Stimulated activated CD8-positive, alpha-beta memory T cell treated with anti-CD3 and anti-CD28 coated beads, Interleukin-12 subunit alpha, Interleukin-12 subunit beta, amount 100 ng/mL, for 4 hours (primary cell): Measurements from ENCODE around the gene PTTG2.
"Not testable (repeated sequence)": the region's sequence is repeated elsewhere in the genome, so short reads cannot be mapped to it uniquely, and the experiment has no call there.

Source experiments
- DNase-seq: peaks from one replicate; pipeline ENCODE4 v3.0.0-alpha.2; 2020; ENCODE audit warnings: low read depth

Gene PTTG2

DNA sequence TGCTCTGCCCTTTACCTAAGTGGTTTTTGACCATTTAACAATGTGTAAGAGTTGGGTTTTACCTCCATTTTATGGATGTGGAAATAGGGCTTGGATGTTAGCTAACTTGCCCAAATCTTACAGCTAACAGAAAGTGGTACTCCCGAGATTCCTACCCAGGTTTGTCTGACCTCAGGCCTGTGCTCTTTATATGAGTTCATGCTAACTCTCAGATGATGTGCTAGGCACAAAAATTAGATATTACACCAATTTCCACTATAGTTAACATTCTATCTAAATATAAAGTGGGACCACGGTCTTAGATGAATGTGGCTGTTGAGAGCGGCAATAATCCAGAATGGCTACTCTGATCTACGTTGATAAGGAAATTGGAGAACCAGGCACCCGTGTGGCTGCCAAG lies at the start of gene PTTG2:
Gene PTTG2, plus strand, starts transcription at position 301 of the 400 bp plus-strand sequence. Its CDS starts 37 bp downstream, at position 338.
- DNase-seq = no peak

DNA sequence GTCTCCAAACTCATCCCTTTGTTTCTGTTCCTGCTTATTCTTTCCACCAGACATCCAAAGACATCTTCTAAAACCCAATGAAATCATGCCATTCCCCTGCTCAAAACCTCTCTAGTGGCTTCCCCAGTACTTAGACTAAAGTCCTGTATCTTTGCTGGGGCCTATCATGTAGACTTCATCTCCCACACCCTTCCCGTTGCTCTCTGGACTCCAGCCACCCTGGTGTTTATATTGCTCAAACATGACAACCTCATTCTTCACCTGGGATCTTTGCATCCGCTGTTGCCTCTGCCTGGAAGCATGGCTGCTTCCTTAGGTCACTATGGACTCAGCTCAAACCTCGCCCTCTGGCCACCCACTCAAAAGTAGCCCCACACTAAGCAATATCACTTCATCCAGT lies 45.7 kb upstream of the PTTG2 start:
- DNase-seq = no peak

GRCh38 chr4:37917388-37917787 lies 42.8 kb upstream of the PTTG2 start:
- DNase-seq = no peak

DNA sequence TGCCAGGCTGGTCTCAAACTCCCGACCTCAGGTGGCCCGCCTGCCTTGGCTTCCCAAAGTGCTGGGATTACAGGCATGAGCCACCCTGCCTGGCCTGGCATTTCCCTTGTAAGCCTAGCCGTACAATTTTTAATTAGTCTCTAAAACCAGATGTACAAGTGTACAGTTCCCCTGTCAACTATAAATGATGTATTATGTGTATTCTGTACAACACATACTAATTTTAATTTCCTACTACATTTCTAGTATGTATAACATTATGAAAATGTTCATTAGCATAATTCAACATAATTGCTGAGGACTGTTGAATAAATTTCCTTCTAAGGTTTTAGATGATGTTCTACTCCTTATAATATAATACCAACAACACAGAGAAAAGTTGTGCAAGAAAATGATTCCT lies 41.5 kb upstream of the PTTG2 start:
- no peak for DNase-seq

DNA sequence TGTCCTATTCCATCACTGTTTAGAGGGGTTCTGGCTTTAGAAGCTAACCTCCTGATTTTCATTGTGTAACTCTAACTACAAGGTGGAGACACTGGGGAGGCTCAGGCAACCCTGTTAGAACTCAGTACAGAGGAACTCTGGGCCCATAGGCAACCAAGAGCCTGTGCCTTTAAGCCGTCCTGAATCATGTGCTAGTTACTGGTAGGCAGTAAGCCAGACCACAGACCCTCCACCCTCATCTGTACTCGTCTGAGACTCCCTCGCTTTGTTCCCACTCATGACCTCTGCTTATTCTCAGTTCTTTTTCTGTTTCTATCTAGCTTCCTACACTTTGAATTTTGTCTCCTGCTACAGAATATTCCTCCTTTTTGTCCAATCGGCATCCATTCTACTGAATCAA lies 37.9 kb upstream of the PTTG2 start:
- DNase-seq = no peak

DNA sequence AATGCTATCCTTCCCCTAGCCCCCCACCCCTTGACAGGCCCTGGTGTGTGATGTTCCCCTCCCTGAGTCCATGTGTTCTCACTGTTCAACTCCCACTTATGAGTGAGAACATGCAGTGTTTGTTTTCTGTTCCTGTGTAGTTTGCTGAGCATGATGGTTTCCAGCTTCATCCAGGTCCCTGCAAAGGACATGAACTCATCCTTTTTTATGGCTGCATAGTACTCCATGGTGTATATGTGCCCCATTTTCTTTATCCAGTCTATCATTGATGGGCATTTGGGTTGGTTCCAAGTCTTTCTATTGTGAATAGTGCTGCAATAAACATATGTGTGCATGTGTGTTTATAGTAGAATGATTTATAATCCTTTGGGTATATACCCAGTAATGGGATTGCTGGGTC lies 37.1 kb upstream of the PTTG2 start:
- DNase-seq = not testable (repeated sequence)

GRCh38 chr4:37924946-37925345 lies 35.3 kb upstream of the PTTG2 start:
- DNase-seq = no peak

DNA sequence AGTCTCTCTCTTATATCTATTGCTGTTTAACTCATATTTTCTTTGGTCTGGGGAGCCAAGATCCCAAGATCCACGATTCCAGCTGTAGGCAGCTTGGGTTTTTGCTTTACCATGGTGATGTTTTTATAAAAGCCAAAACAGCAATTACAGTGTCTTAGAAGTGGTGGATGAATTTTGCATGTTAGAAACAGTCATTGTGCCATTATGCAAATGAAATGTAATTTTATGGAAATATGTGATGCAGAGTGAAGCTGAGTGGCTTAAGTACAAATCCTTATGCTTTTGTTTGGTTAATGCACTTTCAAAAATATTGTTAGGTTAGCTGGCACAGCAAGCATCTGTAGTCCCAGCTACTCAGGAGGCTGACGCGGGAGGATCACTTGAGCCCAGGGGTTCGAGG lies 32.8 kb upstream of the PTTG2 start:
- DNase-seq = no peak

GRCh38 chr4:37928426-37929416 lies 31.5 kb upstream of the PTTG2 start:
- no peak for DNase-seq

DNA sequence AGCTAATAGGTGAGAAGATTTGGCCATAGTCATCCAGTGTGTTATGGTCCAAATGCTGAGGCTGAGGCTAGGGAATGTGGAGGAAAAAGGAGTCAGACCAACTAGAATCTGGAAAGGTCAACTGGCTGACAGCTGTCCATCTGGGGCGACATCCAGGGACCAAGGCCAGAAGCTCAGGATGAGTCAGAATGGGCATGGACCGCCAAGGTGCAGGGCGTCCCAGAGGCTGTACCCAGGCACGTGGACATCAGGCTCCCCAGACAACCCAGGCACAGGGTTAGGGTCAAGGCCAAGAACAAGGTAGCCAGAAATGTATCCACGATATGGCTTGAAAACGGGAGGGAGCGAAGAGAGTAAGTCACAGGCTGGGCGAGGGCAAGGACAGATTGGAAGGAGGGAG lies 26.1 kb upstream of the PTTG2 start:
- no peak for DNase-seq

DNA sequence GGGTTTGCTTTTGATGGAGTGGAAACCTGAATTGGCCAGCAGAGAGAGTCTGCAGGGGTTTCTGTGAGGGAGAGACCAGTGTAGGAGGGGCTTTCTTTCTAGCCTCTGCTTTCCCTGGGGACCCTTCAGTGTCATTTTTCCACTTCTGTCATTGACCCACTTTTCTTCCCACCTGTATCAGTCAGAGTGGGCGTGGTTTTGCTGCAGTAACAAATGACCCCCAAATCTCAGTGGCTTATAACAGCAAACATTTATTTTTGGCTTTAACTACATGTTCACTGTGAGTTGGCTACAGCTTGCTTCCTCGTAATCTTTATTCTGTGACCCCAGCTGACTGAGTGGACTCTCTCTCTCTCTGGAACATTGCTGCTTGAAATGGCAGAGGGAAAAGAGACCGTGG lies 25.6 kb upstream of the PTTG2 start:
- no peak for DNase-seq

GRCh38 chr4:37935026-37935425 lies 25.2 kb upstream of the PTTG2 start:
- DNase-seq = no peak

DNA sequence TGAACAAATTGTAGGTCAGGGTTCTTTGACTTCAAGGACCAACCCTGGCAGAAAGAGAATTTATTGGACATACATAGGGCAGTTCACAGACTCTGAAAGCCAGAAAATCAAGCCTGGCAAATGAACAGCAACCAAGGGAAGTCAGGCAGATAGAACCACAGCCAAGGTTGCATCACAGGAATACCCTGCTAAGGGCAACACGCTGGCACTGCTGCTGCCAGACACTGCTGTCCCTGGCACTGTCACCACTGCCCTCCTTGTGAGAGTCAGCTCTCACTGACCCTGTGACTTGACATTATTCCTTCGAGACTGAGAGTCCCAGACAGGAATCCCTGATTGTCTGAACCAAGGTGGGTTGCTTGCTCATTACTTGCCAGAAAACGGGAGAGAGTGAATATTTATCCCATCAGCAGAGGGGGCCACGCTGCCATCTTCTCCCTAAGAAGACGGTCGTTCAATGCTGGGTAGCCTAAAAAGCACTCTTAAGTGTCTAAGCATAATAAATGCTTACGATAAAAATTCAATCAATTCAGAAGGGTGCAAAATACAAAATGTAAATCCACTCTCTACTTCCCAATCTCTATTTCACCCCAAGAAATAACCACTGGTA lies 23.2 kb upstream of the PTTG2 start:
- DNase-seq = no peak

DNA sequence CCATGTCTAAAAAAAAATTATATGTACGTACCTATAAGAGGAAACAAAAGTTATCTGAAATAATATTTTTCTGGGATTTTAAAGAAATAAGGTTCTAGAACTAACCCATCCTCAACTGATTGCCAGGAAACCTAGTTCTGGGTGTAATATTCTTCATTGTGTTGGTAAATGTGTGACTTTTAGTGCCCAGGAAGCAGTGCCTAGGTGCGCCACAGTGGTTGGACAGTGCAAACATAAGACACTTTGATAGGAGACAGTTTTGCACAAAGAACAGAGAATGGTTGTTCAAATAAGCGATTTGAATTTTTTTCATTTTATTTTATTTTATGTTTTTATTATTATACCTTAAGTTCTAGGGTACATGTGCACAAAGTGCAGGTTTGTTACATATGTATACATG lies 22.0 kb upstream of the PTTG2 start:
- no peak for DNase-seq

GRCh38 chr4:37946503-37947179 lies 13.6 kb upstream of the PTTG2 start:
- DNase-seq = no peak

GRCh38 chr4:37948542-37948941 lies 11.7 kb upstream of the PTTG2 start:
- DNase-seq = no peak

DNA sequence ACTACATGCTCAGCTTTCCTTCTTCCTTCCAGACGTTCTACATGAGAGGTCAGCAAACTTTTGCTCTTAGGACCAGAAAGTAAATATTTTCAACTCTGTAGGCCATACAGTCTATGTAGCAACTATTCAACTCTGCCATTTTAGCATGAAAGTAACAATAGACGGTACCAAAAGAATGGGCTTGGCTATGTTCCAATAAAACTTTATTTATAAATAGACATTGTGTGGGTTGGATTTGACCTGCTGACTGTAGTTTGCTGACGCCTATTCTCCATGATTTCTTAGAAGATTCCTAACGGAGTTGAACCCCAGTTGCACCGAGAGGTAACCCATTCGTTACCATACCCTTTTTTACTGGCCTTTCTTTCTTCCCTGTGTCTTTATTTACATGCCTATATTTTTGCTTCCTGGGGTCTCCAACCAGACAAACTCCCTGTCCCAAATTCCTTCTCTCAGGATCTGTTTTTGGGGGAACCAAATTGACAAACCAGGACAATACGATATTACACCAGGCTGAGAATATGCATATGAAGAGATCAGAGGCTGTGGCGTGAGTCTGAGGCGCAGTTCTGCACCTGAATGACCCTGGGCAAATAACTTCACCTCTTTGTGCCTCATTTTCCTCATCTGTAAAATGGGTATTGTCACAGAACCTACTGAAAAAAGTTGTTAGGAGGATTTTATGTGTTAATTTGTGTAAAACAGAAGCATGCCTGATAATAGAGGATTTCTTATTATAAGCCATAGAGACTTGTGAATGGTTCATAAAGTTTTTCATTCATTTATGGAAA lies 10.4 kb upstream of the PTTG2 start:
- no peak for DNase-seq

GRCh38 chr4:37951461-37952352 lies 8.5 kb upstream of the PTTG2 start:
- DNase-seq = no peak

GRCh38 chr4:37953156-37953555 lies 7.0 kb upstream of the PTTG2 start:
- no peak for DNase-seq

GRCh38 chr4:37953620-37954293 lies 6.4 kb upstream of the PTTG2 start:
- DNase-seq = no peak
